Stimulated activated CD8-positive, alpha-beta memory T cell treated with anti-CD3 and anti-CD28 coated beads, Interleukin-7, amount 100 ng/mL, for 1 hour (primary cell): Measurements from ENCODE around the gene IRGC.

Experiments
- DNase-seq, 2 donors: peaks; one replicate each; pipeline ENCODE4 v3.0.0-alpha.2; 2020; ENCODE audit warnings: low read depth in 2 of 2

IRGC gene

DNA sequence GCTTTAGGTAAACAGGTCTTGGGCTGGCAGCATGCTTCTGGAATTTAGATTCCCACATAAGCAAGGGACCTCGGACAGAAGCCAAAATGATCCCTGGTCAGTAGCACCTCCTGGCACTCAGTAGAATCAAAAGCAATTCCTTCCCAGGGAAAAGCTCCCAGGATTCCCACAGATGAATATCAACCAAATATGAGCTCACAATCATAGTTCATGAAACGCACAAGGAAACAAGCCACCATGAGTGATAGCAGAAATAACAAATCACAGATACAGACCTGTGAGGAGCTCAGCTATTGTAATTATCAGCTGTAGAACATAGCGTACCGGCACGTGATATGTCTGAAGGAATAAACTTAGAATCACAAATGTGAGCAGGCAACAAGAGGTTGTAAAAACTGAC is 24.1 kb upstream of the IRGC start:
- DNase-seq: no peak

- DNase-seq: no peak
Measured at GRCh38 chr19:43692385-43692784, 23.5 kb upstream of the IRGC start.

DNA sequence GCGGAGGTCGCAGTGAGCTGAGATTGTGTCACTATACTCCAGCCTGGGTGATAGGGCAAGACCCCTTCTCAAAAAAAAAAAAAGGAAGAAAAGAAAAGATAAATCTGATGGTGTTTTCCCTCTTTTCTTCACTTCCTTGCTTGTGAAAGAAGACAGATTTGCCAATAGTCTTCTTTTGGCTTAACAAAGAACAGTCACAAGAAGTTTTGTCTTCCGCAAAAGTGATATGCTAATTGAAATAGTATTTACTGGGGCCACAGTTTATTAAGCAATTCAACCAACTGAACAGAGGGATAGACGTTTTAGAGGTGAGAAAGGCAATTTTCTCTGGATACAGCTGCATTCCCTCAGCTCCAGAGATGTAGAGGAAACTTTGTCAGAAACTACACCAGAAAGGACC is 23.0 kb upstream of the IRGC start:
- DNase-seq: no peak

- DNase-seq: no peak
Measured at GRCh38 chr19:43694553-43694952, 21.3 kb upstream of the IRGC start.

- DNase-seq: no peak
Measured at GRCh38 chr19:43695985-43696704, 19.7 kb upstream of the IRGC start.

- no peak for DNase-seq
Measured at GRCh38 chr19:43697295-43697694, 18.6 kb upstream of the IRGC start.

GRCh38 chr19:43699506-43700394 is 16.1 kb upstream of the IRGC start:
- no peak for DNase-seq

DNA sequence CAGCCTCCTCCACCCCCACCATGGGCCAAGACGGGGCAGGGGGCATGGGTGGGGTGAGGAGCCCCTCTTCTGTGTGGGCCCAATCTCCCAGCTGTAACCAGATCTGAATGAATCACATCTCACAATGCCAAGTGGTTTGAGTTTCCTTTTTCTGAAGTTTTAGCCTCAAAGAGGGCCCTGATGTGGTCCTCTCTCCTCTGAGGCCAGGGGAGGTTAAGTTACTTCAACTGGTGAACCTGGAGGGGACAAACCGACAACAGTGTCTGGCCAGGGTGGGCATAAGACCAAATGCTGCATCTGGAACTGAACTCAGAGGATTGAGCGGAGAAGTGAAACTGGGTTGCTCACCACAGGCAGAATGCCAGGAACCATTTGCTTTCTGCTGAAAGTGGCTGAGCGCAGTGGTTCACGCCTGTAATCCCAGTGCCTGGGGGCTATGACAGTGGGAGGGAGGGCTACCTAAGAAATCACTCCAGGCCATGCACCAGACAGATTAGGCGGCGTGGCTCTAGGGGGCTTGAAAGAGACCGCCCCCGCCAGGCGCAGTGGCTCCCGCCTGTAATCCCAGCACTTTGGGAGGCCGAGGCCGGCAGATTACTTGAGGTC is 15.4 kb upstream of the IRGC start:
- no peak for DNase-seq

- no peak for DNase-seq
Measured at GRCh38 chr19:43704002-43704705, 11.7 kb upstream of the IRGC start.

GRCh38 chr19:43705729-43706128 is 10.1 kb upstream of the IRGC start:
- no peak for DNase-seq

DNA sequence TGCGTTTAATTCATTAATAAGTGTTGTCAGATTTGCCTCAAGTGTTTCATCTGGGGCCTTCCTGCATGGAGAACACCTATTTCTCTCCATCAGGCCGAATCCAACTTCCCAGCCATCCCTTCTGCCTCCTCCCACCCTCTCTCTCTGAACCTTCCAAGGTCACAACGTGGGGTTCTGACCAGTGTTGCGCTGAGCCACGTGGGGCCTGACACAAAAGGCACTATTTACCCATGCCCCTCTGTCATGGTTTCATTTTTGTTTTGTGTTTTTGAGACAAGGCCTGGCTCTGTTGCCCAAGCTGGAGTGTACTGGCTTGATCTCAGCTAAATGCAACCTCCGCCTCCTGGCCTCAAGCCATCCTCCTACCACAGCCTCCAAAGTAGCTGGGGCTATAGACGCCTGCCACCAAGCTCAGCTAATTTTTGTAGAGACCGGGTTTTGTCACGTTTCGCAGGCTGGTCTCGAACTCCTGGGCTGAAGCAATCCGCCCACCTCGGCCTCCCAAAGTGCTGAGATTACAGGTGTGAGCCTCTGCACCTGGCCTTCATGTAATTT is 8.6 kb upstream of the IRGC start:
- no peak for DNase-seq

DNA sequence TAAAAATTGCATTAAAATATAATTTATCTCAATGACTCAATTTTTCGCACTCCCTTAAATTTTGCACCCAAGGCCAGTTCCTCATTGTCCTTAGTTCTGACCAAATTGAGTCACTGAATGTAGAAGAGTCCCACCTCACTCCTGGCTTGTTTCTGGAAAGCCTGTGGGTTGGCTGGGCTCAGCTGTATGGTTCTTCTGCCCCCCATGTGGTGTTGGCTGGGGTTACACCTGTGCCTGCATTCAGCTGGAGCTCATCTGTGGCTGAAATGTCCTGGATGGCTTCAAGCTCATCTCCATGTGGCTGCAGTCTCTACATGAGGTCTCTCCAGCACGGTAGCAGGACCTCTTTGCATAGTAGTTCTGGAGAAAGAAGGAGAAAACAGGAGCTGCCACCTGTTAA is 7.2 kb upstream of the IRGC start:
- DNase-seq: no peak

- DNase-seq: no peak
Measured at GRCh38 chr19:43711751-43712355, 4.0 kb upstream of the IRGC start.

- no peak for DNase-seq
Measured at GRCh38 chr19:43713208-43713607, 2.7 kb upstream of the IRGC start.

DNA sequence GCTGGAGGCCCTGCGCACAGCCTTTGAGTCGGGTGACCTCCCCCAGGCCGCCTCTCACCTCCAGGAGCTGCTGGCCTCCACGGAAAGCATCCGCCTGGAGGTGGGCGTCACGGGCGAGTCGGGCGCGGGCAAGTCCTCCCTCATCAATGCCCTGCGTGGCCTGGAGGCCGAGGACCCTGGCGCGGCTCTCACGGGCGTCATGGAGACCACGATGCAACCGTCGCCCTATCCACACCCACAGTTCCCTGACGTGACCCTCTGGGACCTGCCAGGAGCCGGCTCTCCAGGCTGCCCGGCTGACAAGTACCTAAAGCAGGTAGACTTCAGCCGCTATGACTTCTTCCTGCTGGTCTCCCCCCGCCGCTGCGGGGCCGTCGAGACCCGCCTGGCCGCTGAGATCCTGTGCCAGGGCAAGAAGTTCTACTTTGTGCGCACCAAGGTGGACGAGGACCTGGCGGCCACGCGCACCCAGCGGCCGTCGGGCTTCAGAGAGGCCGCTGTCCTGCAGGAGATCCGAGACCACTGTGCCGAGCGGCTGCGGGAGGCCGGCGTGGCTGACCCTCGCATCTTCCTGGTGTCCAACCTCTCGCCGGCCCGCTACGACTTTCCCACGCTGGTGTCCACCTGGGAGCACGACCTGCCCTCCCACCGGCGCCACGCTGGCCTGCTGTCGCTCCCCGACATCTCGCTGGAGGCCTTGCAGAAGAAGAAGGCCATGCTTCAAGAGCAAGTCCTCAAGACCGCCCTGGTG is 2.9 kb downstream of the IRGC start:
- DNase-seq: no peak

GRCh38 chr19:43719378-43719868 is 3.5 kb downstream of the IRGC start:
- no peak for DNase-seq

DNA sequence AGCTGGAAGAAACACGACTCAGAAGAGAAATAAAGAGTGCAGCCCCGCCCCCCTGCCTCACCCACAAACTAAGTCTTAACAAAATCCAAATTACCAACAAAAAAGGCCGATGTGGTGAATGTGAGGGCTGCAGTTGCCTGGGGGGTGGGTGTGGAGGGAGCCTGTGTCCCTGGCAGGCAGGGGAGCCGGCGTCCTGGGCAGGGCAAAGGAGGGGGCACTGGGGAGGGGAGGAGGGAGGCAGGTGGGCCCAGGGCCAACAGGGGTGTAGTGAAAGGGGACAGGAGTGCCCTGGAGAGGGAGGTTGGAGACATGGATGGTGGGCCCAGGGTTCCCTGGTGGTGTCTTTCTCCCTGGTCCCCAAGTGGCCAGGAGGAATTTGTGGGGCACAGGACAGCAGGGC is 4.0 kb downstream of the IRGC start:
- DNase-seq: no peak

GRCh38 chr19:43720936-43721335 is 5.1 kb downstream of the IRGC start:
- no peak for DNase-seq

DNA sequence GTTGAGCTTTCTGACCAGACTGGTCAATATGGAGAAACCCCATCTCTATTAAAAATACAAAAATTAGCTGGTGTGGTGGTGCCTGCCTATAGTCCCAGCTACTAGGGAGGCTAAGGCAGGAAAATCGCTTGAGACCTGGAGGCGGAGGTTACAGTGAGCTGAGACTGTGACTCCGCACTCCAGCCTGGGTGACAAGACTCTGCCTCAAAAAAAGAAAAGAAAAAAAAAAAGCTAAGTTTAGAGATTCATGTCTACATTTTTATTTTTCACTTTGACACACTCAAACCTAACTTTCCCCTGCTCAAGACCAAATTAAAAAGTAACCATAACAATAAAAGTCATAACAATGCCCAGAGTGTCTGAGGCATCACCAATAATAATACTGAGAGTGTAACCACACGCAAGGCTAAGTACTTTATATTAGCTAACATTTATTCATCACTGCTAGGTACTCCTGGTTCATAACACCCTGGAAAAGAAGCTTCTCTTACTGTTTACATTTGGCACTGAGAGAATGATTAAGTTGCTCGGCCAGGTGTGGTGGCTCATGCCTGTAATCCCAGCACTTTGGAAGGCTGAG is 5.7 kb downstream of the IRGC start:
- no peak for DNase-seq

DNA sequence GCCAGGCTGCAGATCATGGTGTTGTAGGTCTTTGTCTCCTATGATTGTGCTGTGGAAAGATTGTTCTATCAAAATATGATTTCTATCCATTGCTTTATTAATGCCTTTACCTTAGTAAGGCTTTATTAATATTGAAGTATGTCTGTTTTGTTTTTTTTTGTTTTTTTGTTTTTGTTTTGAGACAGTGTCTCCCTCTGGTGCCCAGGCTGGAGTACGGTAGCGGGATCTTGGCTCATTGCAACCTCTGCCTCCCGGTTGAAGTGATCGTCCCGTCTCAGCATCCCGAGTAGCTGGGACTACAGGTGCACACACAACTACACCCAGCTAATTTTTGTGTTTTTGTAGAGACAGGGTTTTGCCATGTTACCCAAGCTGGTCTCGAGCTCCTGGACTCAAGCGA is 7.7 kb downstream of the IRGC start:
- DNase-seq: no peak
